Ectodermal cell (in vitro differentiated cells): ENCODE data around the gene CORO7. TPM values are rescaled to one million over a fixed set of nuclear protein-coding genes. Genes with fewer than 3 reads are reported as not detected.

ENCODE experiments used
- H3K27ac ChIP-seq: 2 replicates; pipeline ENCODE4 v1.7.0; 2013; ENCODE audit warnings: mild to moderate bottlenecking, low read depth, low read length; ENCODE audit not compliant: insufficient read depth, poor library complexity, severe bottlenecking
- H3K27me3 ChIP-seq: 2 replicates; pipeline ENCODE4 v1.7.0; 2013; ENCODE audit warnings: mild to moderate bottlenecking, low read length; ENCODE audit not compliant: insufficient read depth, control insufficient read depth, poor library complexity, severe bottlenecking
- H3K36me3 ChIP-seq: one replicate; pipeline ENCODE4 v1.7.0; 2013; ENCODE audit warnings: low read length; ENCODE audit not compliant: control insufficient read depth, insufficient read depth
- H3K4me1 ChIP-seq: one replicate; pipeline ENCODE4 v1.7.0; 2013; ENCODE audit warnings: low read length; ENCODE audit not compliant: control insufficient read depth, insufficient read depth
- H3K4me3 ChIP-seq: 2 replicates; pipeline ENCODE4 v1.7.0; 2013; ENCODE audit warnings: low read depth, low read length, control low read depth; ENCODE audit not compliant: insufficient read depth
- H3K9me3 ChIP-seq: 2 replicates; pipeline ENCODE4 v1.7.0; 2013; ENCODE audit warnings: mild to moderate bottlenecking, low read length, moderate library complexity; ENCODE audit not compliant: control insufficient read depth
- WGBS, 2 experiments: methylation state at CpG; one replicate each; pipeline ENCODE4 v1.1.7; 2013; ENCODE audit warnings: missing lambda C conversion rate in 2 of 2; 5-methylcytosine and 5-hydroxymethylcytosine counted together
- polyA plus RNA-seq, 4 experiments: library from polyadenylated mRNA; stranded (reverse); fragments of 50-300 nt; gene quantifications; one replicate each; pipeline ENCODE4 v1.2.3, GENCODE V29; 2013

CORO7 gene
- 14.3 TPM for polyA plus RNA-seq (2013, experiment 1 of 4)
- polyA plus RNA-seq (2013, experiment 2 of 4) = 17.3 TPM
- polyA plus RNA-seq (2013, experiment 3 of 4) = 13.8 TPM
- polyA plus RNA-seq (2013, experiment 4 of 4) = 15.1 TPM

- Histone ChIP-seq H3K27me3 (peaks cover 23% of the 10 kb centered on the region), H3K4me1 (no peaks in the 10 kb centered on the region), H3K9me3 (no peaks in the 10 kb centered on the region), H3K36me3 (no peaks in the 10 kb centered on the region), H3K4me3 (peak within 1 kb of the TSS; percentile 66), H3K27ac (no peak within 1 kb of the TSS)
- WGBS, 2 experiments = 1% methylated on average over 92 of the region's 92 CpGs
Measured at GRCh38 chr16:4416200-4417032, at the start of gene CORO7. CORO7 (minus strand) TSS chr16:4416596; CDS start chr16:4416518, 78 bp downstream.

DNA sequence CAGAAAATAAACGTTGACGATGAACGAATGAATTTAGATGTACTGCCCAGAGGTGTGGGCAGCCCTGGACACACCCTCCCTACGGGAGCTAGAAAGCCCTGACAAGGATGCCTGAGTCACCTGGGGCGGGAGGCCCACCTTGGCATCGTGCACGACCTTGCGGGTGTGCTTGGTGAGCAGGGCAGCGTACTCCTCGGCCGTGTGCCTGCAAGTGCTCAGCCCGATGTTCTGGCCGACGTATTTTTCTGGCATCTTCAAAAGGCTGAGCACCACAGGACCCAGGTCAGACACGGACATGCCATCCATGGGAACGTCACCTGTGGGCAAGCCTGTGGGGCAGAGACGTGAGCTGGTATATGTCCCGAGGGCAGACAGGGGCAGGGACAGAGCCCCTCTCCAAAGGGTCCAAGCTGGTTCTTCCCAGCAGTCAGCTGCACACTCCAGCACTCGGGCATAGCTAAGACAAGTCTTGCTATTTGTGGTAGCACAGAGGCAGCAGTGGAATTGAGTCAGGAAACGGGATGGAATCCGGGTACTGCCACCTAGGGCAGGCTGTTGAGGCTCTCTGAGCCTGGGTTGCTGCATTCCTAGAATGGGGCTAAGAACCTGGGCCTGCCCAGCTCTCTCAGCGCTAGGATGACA, 47.2 kb upstream of the CORO7 start:
- H3K4me1 ChIP-seq = no peaks in the 10 kb centered on the region
- whole genome bisulfite sequencing, 2 experiments = 93 to 94% methylated on average over 22 of the region's 22 CpGs
- H3K36me3 ChIP-seq = peaks cover 13% of the 10 kb centered on the region
- H3K9me3 ChIP-seq = no peaks in the 10 kb centered on the region
- no peak overlapping the region for H3K27ac ChIP-seq
- no peak overlapping the region for H3K4me3 ChIP-seq
- H3K27me3 ChIP-seq = no peaks in the 10 kb centered on the region

GRCh38 chr16:4461250-4462085, 45.1 kb upstream of the CORO7 start:
- Histone ChIP-seq H3K27ac (peak overlapping the region; percentile 60), H3K27me3 (no peaks in the 10 kb centered on the region), H3K9me3 (no peaks in the 10 kb centered on the region), H3K36me3 (peaks cover 15% of the 10 kb centered on the region), H3K4me3 (no peak overlapping the region), H3K4me1 (no peaks in the 10 kb centered on the region)
- 86 to 90% methylated on average over 25 to 26 of the region's 27 CpGs for WGBS, 2 experiments

DNA sequence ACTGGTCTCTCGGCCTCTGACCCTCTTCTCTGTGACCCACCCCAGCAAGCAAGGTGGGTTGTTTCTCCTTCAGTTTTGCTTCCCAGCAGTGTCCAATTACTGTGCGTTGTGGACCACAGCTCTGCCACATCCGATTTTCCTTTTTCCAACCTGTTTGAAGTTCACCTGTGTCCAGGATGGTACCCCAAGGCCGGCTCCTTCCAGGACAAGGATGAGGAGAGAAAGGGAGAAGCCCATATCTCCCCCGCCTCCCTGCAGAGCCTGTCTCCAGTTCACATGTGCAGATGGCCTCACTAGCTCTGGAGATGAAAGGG, 44.5 kb upstream of the CORO7 start:
- H3K36me3 ChIP-seq = peaks cover 10% of the 10 kb centered on the region
- no peaks in the 10 kb centered on the region for H3K9me3 ChIP-seq
- WGBS, 2 experiments = 94 to 95% methylated on average over 5 of the region's 5 CpGs
- no peaks in the 10 kb centered on the region for H3K4me1 ChIP-seq
- H3K27me3 ChIP-seq = no peaks in the 10 kb centered on the region
- no peak overlapping the region for H3K4me3 ChIP-seq
- H3K27ac ChIP-seq = no peak overlapping the region

DNA sequence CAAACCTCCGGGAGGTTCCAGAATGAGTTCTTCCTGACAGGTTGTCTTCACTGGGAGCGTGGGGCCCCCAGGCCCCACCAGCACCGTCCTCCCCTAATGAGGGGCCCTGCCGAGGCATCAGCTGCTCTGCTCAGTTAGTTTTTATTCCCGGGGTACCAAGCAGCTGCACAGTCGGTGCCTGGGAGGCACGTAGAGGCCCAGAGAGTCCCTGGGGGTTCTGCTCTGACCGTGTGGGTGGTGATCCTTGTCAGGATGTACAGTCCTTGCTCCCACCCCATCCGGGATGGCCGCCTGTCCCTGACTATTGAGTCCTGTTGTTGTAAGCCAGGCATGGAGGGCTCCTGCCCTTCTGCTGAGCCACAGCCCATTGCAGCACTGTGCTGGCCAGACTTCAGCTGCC, 39.6 kb upstream of the CORO7 start:
- peaks cover 20% of the 10 kb centered on the region for H3K36me3 ChIP-seq
- no peak overlapping the region for H3K4me3 ChIP-seq
- no peaks in the 10 kb centered on the region for H3K27me3 ChIP-seq
- H3K9me3 ChIP-seq = no peaks in the 10 kb centered on the region
- H3K4me1 ChIP-seq = no peaks in the 10 kb centered on the region
- WGBS, 2 experiments = 83 to 84% methylated on average over 10 of the region's 10 CpGs
- no peak overlapping the region for H3K27ac ChIP-seq

GRCh38 chr16:4455081-4455480, 38.7 kb upstream of the CORO7 start:
- H3K4me1 ChIP-seq = no peaks in the 10 kb centered on the region
- H3K4me3 ChIP-seq = no peak overlapping the region
- H3K9me3 ChIP-seq = no peaks in the 10 kb centered on the region
- no peaks in the 10 kb centered on the region for H3K27me3 ChIP-seq
- H3K36me3 ChIP-seq = peaks cover 26% of the 10 kb centered on the region
- 89% methylated on average over 14 of the region's 14 CpGs for WGBS, 2 experiments
- no peak overlapping the region for H3K27ac ChIP-seq

GRCh38 chr16:4454623-4455022, 38.2 kb upstream of the CORO7 start:
- no peaks in the 10 kb centered on the region for H3K4me1 ChIP-seq
- WGBS, 2 experiments = 83 to 86% methylated on average over 9 of the region's 9 CpGs
- H3K27ac ChIP-seq = no peak overlapping the region
- no peaks in the 10 kb centered on the region for H3K27me3 ChIP-seq
- H3K9me3 ChIP-seq = no peaks in the 10 kb centered on the region
- H3K4me3 ChIP-seq = no peak overlapping the region
- H3K36me3 ChIP-seq = peaks cover 26% of the 10 kb centered on the region

GRCh38 chr16:4452674-4453073, 36.3 kb upstream of the CORO7 start:
- peaks cover 37% of the 10 kb centered on the region for H3K36me3 ChIP-seq
- no peak overlapping the region for H3K4me3 ChIP-seq
- H3K27me3 ChIP-seq = no peaks in the 10 kb centered on the region
- H3K27ac ChIP-seq = no peak overlapping the region
- WGBS, 2 experiments = 92 to 96% methylated on average over 5 of the region's 5 CpGs
- H3K4me1 ChIP-seq = no peaks in the 10 kb centered on the region
- H3K9me3 ChIP-seq = no peaks in the 10 kb centered on the region

DNA sequence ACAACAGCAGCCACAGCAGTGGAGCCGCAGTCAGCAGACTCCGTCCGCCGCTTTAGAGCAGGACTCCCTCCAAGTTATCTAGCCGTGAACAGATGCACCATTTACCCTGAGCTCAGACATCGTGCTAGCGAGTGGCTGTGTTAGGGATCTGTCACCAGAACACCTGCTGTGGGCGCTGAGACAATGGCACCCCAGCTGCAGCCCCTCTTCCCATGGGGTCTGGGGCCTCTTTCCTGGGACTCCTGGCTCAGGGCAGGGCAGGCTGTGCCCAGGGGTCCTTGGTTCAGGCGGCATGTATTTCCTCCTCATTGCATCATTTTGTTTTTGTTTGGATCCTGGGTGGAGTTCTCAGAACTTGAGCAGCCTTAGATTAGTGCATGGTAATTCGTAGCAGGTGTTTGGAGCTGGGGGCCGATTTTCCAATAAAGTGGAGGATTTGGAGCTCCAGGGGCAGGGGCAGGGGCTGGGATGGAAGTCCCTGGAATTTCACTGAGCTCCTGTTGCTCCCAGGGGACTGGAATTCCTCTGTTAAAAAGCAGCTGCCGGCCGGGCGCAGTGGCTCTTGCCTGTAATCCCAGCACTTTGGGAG, 34.6 kb upstream of the CORO7 start:
- no peak overlapping the region for H3K4me3 ChIP-seq
- no peaks in the 10 kb centered on the region for H3K27me3 ChIP-seq
- no peaks in the 10 kb centered on the region for H3K9me3 ChIP-seq
- WGBS, 2 experiments = 92 to 94% methylated on average over 14 of the region's 14 CpGs
- no peaks in the 10 kb centered on the region for H3K4me1 ChIP-seq
- peaks cover 38% of the 10 kb centered on the region for H3K36me3 ChIP-seq
- H3K27ac ChIP-seq = no peak overlapping the region
